UCSD-AML1 (cell line): ENCODE measurements around the gene ECT2L.

Experiments used
- DNase-seq: peaks from one replicate; lab custom pipeline; 2025; ENCODE audit not compliant: unreplicated experiment; lab: John Stamatoyannopoulos, UW

ECT2L gene

GRCh38 chr6:138803331-138803730 lies 7.4 kb downstream of the ECT2L start:
- DNase-seq, result no peak

- no peak for DNase-seq
These were observed 8.0 kb downstream of the ECT2L start for GRCh38 chr6:138803861-138804260.

GRCh38 chr6:138805016-138805765 lies 9.3 kb downstream of the ECT2L start:
- DNase-seq, result no peak

GRCh38 chr6:138806889-138807288 lies 11.0 kb downstream of the ECT2L start:
- no peak for DNase-seq

GRCh38 chr6:138809677-138810076 lies 13.8 kb downstream of the ECT2L start:
- no peak for DNase-seq

- no peak for DNase-seq
These were observed 16.0 kb downstream of the ECT2L start for GRCh38 chr6:138811866-138812265.

GRCh38 chr6:138814179-138814834 lies 18.4 kb downstream of the ECT2L start:
- no peak for DNase-seq

- no peak for DNase-seq
These were observed 19.3 kb downstream of the ECT2L start for GRCh38 chr6:138815221-138815620.

- DNase-seq, result no peak
These were observed 20.1 kb downstream of the ECT2L start for GRCh38 chr6:138815797-138816528.

- DNase-seq, result no peak
These were observed 21.9 kb downstream of the ECT2L start for GRCh38 chr6:138817799-138818198.

GRCh38 chr6:138818496-138819194 lies 22.8 kb downstream of the ECT2L start:
- no peak for DNase-seq

- no peak for DNase-seq
These were observed 25.6 kb downstream of the ECT2L start for GRCh38 chr6:138821519-138821918.

GRCh38 chr6:138824482-138825144 lies 28.7 kb downstream of the ECT2L start:
- DNase-seq, result no peak

GRCh38 chr6:138830248-138830647 lies 34.4 kb downstream of the ECT2L start:
- no peak for DNase-seq

GRCh38 chr6:138832182-138832581 lies 36.3 kb downstream of the ECT2L start:
- DNase-seq, result no peak

GRCh38 chr6:138833816-138834539 lies 38.1 kb downstream of the ECT2L start:
- no peak for DNase-seq

GRCh38 chr6:138837246-138837645 lies 41.4 kb downstream of the ECT2L start:
- DNase-seq, result no peak

- no peak for DNase-seq
These were observed 48.3 kb downstream of the ECT2L start for GRCh38 chr6:138844192-138844591.

- DNase-seq, result no peak
These were observed 52.0 kb downstream of the ECT2L start for GRCh38 chr6:138847884-138848283.

- no peak for DNase-seq
These were observed 52.6 kb downstream of the ECT2L start for GRCh38 chr6:138848461-138848860.
